Ramos (cell line): ENCODE data around the gene INTS15.
"Not testable (repeated sequence)": the region's sequence is repeated elsewhere in the genome, so short reads cannot be mapped to it uniquely, and the experiment has no call there.

Source experiments
- in situ Hi-C: fragments of 300-500 bp; cut with MboI; formaldehyde crosslinking; loops from one replicate; pipeline ENCODE4 v1.14.3; 2022; ENCODE audit warnings: low sequenced_read_pairs; ENCODE audit not compliant: unreplicated experiment

INTS15 gene

GRCh38 chr7:6614953-6615722 lies 25.3 kb downstream of the INTS15 start, which contains the start of gene ZNF853:
Gene ZNF853 (plus strand): TSS chr7:6615610. CDS start chr7:6616175, 565 bp downstream.
- in situ Hi-C loops, result no loop called here

GRCh38 chr7:6615723-6616555 lies 26.1 kb downstream of the INTS15 start:
- in situ Hi-C loops, result no loop called here

GRCh38 chr7:6616854-6617643 lies 27.2 kb downstream of the INTS15 start:
- in situ Hi-C loops, result no loop called here

GRCh38 chr7:6618621-6619020 lies 28.8 kb downstream of the INTS15 start:
- in situ Hi-C loops, result no loop called here

- in situ Hi-C loops, result no loop called here
Observed at GRCh38 chr7:6619961-6620360, 30.1 kb downstream of the INTS15 start.

- in situ Hi-C loops, result no loop called here
Observed at GRCh38 chr7:6621195-6622133, 31.6 kb downstream of the INTS15 start.

- in situ Hi-C loops, result no loop called here
Observed at GRCh38 chr7:6622134-6622710, 32.4 kb downstream of the INTS15 start.

GRCh38 chr7:6623589-6624245 lies 33.9 kb downstream of the INTS15 start:
- in situ Hi-C loops, result no loop called here

- in situ Hi-C loops, result no loop called here
Observed at GRCh38 chr7:6624246-6624611, 34.4 kb downstream of the INTS15 start.

GRCh38 chr7:6628045-6628444 lies 38.2 kb downstream of the INTS15 start:
- in situ Hi-C loops, result no loop called here

- in situ Hi-C loops, result no loop called here
Observed at GRCh38 chr7:6630007-6630849, 40.4 kb downstream of the INTS15 start.

GRCh38 chr7:6631605-6632004 lies 41.8 kb downstream of the INTS15 start:
- in situ Hi-C loops, result no loop called here

- in situ Hi-C loops, result no loop called here
Observed at GRCh38 chr7:6634021-6634420, 44.2 kb downstream of the INTS15 start.

GRCh38 chr7:6634971-6635370 lies 45.1 kb downstream of the INTS15 start:
- in situ Hi-C loops, result not testable (repeated sequence)

GRCh38 chr7:6636741-6637543 lies 47.1 kb downstream of the INTS15 start, which contains the start of gene ZNF316:
Gene ZNF316 (plus strand): TSS chr7:6637318. CDS start chr7:6642410, 5,092 bp downstream.
- in situ Hi-C loops, result no loop called here

- in situ Hi-C loops, result no loop called here
Observed at GRCh38 chr7:6637544-6638229, 47.9 kb downstream of the INTS15 start.
